DOHH2 (cell line): ENCODE results near the gene CNST.

ENCODE experiments used
- EZH2phosphoT487 ChIP-seq: fragments of 200-600 bp; sonication (generic); IDR thresholded peaks from 2 replicates; pipeline ENCODE4 v1.6.1; 2017; ENCODE audit warnings: borderline replicate concordance, mild to moderate bottlenecking, antibody characterized with exemption, low read length, moderate library complexity, mixed read lengths
- TF ChIP-seq, protein P1 (sequence below): fragments of 200-600 bp; sonication (generic); IDR thresholded peaks from one replicate; pipeline ENCODE4 v1.5.1; 2014; ENCODE audit warnings: antibody characterized with exemption, mild to moderate bottlenecking, low read depth, low read length; ENCODE audit not compliant: poor library complexity, severe bottlenecking

DNA sequence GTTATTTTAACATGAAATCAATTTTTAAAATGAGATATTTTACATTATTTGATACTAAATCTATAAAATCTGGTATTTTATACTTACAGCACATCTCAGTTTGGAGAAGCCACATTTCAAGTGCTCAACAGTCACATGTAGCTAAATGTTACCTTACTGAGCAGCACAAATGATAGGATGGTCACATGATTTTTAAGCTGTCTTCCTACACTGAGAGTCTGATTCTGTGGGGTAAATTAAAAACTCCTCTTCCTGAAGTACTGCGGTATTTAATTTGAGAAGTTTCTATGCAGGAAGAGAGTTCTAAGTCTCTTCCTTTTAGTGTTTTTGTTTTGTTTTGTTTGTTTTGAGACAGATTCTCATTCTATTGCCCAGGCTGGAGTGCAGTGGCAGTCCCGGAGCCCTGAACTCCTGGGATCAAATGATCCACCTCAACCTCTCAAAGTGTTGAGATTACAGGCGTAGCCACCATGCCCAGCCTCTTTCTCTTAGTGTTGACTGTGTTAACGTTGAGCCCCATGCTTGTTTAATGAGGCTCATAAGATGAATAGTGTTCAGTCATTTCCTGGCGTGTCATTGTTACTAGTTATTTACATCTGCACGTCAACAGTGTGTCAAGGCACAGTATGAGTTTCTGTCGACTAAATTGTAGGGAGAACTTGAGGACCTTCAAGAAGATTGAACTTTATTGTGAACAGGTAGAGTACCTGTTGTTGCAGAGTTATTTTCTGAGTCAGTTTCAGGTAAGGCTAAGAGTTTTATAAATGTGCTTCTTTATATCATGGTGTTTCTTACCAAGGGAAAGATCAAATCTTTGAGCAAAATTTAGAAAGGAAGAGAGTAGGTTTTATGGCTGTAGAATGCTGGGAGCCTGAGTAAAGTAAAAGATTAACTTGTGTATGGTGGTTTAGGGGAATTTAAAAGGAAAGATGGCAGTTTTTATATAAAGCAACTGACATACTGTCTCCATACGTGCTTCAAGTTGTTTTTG is 3.3 kb downstream of the CNST start:
- TF ChIP-seq, protein P1, sequence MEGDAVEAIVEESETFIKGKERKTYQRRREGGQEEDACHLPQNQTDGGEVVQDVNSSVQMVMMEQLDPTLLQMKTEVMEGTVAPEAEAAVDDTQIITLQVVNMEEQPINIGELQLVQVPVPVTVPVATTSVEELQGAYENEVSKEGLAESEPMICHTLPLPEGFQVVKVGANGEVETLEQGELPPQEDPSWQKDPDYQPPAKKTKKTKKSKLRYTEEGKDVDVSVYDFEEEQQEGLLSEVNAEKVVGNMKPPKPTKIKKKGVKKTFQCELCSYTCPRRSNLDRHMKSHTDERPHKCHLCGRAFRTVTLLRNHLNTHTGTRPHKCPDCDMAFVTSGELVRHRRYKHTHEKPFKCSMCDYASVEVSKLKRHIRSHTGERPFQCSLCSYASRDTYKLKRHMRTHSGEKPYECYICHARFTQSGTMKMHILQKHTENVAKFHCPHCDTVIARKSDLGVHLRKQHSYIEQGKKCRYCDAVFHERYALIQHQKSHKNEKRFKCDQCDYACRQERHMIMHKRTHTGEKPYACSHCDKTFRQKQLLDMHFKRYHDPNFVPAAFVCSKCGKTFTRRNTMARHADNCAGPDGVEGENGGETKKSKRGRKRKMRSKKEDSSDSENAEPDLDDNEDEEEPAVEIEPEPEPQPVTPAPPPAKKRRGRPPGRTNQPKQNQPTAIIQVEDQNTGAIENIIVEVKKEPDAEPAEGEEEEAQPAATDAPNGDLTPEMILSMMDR: no peak
- TF ChIP-seq EZH2phosphoT487: no peak
